NCI-H2227 (cell line): ENCODE measurements around the gene HLF.

ENCODE experiments used
- DNase-seq: peaks from one replicate; lab custom pipeline; 2025; ENCODE audit not compliant: unreplicated experiment; lab: John Stamatoyannopoulos, UW

The HLF gene

DNA sequence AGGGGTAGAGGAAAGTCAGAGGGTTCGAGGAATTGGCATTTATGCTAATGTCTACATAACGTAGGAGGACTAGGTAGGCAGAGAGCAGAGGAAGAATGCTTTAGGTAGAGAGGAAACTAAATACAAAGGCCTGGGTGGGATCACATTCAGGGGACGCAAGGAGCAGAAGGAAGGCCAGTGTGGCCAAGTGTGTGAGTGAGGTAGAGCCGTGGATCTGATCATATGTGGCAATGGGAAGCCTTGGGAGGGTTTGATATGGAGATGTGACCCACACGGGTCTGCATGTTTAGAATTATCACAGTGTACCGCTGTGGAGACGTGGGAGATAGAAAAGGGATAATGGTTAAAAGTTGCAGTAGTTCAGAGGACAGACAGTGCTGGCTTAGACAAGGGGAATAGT lies 43.1 kb downstream of the HLF start:
- DNase-seq = no peak

DNA sequence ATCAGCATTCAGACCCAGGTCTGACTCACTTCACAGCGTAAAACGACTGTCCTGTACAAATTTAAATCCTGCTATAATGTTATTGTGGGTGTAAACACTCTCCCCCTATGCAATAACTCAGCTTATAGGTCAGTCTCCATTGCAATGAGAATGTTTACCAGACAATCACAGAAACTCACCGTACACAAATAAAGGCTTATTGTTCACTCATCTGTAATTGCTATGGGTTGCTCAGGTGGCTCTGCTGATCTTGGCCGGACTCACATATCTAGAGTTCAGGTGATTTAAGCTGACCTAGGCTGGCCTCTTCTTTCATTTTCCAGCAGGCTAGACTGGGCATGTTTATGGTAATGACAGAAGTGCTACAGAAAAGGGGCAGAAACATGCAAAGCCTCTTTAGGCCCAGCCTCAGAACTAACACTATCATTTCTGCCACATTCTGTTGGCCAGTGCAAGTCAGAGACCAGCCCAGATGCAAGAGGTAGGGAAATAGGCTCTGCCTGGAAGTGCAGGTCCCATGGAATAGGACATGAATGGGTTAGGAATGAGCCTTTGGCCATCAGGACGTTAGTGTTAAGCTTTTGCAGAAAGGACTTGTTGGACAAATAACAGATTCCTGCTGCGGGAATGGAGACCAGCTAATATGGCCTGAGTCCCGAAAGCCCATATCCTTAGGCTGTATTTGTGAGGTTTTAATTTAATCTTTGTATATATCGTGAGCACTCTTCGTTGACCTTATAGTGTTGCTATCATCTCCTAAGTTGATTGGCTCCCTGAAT lies 44.0 kb downstream of the HLF start:
- DNase-seq = no peak

GRCh38 chr17:55311767-55312375 lies 47.1 kb downstream of the HLF start:
- no peak for DNase-seq

DNA sequence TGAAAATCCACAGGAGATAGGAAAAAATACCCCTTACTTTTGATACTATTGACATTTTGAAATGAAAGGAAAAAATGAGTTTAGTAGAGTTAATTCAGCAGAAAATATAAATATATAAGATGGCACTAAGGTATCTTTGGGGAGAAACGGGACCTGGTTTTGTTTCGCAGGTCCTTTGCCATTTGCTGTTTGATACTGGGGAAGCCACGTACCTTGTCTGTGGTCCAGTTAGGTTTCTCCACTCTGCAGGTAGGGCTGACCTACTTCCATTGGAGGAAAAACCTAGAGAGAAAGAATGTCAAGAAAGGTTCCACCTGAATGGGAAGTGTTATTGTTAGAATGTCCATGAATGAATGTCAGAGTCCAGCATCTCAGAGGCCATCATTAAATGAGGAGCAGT lies 48.1 kb downstream of the HLF start:
- no peak for DNase-seq

- no peak for DNase-seq
These were observed 49.5 kb downstream of the HLF start for GRCh38 chr17:55314061-55314783.

GRCh38 chr17:55314784-55315491 lies 50.2 kb downstream of the HLF start:
- DNase-seq = no peak

DNA sequence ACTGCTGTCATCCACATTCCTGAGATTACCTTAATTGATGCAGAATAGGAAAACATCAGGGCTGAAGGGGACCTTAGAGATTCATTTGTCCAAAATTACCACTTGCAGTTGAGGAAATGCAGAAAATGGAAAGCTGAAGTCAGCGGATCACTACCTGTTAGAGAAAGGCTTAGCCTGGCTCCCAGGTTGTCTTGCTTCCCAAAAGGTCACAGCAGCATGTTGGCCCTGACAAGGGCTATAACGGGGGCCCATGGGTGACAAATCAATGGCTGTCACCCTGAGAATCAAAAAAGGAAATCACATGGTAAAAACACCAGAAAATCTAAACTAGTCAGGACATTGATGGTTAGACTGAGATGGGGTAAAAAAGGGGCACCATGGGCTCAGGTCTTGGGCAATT lies 51.7 kb downstream of the HLF start:
- DNase-seq = no peak

DNA sequence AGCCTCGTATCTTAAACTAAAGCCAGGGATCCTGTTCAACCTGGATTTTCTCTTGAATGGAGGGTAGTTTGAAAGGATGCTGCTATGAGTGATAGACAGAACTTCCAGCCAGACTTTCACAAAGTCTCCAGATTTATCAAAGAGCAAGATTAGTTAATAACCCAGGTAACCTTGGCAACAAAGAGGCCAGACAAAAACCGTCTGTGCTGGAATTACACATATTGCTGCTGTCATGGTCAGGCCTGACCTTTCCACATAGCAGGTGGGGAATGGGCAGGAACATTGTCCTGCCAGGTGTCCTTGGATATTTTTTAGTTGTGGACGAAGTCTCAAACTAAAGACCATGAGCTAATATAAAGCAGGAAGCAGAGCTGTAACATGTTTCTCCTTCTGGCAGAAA lies 52.5 kb downstream of the HLF start:
- DNase-seq = no peak

DNA sequence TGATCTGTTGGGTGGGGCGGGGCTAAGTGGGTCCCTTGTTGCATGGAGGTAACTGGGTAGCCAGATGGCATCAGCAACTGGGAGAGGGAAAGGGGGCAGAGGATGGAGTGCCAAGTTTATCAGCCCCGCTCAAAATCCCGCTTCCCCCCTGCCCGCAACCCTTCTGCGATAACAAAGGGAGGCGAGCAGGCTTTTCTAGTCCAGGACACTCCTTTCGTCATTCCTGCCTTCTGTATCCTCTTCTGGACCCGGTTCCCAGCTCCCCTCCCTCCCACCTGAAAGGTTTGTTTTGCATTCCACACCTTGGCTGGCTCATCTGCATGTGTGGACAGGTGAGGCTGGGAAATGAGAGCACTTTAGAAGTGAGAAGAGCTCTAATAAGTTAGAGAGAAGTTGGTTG lies 53.3 kb downstream of the HLF start:
- no peak for DNase-seq

GRCh38 chr17:55318715-55319487 lies 54.1 kb downstream of the HLF start:
- no peak for DNase-seq

DNA sequence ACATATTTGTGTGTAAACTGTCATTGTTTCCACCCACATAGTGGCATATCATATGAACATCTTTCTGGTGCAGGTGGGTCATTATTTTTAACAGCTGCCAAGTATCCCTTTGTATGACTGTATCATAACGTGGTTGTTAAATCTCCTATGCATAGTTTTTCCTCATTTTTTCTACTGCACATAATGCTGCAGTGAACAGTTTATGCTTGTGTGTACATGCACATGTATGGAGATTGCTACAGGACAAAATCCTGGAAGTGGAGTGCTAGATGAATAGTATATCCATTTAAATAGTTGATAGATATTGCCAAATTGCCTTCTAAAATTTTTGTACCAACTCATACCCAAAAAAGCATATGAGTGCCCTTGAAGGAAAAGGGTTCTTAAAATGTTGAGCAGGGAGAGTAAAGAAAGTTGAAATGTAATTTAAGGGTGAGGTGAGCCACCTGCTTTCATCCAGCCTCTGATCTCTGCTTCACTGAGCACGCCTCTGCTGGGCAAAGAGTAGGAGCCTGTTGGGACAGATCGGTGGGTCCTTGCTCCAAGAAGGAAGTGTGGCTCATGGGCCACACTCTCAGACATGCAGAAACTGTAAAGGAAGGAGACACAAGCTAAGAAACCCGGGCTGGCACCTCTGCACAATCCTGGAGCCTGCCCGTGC lies 55.3 kb downstream of the HLF start:
- no peak for DNase-seq

DNA sequence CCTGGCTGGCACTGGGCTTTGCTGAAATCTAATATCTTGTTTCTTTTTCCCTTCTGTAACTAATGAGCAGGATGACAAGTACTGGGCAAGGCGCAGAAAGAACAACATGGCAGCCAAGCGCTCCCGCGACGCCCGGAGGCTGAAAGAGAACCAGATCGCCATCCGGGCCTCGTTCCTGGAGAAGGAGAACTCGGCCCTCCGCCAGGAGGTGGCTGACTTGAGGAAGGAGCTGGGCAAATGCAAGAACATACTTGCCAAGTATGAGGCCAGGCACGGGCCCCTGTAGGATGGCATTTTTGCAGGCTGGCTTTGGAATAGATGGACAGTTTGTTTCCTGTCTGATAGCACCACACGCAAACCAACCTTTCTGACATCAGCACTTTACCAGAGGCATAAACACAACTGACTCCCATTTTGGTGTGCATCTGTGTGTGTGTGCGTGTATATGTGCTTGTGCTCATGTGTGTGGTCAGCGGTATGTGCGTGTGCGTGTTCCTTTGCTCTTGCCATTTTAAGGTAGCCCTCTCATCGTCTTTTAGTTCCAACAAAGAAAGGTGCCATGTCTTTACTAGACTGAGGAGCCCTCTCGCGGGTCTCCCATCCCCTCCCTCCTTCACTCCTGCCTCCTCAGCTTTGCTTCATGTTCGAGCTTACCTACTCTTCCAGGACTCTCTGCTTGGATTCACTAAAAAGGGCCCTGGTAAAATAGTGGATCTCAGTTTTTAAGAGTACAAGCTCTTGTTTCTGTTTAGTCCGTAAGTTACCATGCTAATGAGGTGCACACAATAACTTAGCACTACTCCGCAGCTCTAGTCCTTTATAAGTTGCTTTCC lies 56.0 kb downstream of the HLF start:
- no peak for DNase-seq

DNA sequence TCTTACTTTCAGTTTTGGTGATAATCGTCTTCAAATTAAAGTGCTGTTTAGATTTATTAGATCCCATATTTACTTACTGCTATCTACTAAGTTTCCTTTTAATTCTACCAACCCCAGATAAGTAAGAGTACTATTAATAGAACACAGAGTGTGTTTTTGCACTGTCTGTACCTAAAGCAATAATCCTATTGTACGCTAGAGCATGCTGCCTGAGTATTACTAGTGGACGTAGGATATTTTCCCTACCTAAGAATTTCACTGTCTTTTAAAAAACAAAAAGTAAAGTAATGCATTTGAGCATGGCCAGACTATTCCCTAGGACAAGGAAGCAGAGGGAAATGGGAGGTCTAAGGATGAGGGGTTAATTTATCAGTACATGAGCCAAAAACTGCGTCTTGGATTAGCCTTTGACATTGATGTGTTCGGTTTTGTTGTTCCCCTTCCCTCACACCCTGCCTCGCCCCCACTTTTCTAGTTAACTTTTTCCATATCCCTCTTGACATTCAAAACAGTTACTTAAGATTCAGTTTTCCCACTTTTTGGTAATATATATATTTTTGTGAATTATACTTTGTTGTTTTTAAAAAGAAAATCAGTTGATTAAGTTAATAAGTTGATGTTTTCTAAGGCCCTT lies 56.8 kb downstream of the HLF start:
- DNase-seq = no peak

DNA sequence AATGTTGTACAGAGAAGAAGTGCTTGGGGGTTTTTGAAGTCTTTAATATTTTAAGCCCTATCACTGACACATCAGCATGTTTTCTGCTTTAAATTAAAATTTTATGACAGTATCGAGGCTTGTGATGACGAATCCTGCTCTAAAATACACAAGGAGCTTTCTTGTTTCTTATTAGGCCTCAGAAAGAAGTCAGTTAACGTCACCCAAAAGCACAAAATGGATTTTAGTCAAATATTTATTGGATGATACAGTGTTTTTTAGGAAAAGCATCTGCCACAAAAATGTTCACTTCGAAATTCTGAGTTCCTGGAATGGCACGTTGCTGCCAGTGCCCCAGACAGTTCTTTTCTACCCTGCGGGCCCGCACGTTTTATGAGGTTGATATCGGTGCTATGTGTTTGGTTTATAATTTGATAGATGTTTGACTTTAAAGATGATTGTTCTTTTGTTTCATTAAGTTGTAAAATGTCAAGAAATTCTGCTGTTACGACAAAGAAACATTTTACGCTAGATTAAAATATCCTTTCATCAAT lies 57.8 kb downstream of the HLF start:
- DNase-seq = no peak

DNA sequence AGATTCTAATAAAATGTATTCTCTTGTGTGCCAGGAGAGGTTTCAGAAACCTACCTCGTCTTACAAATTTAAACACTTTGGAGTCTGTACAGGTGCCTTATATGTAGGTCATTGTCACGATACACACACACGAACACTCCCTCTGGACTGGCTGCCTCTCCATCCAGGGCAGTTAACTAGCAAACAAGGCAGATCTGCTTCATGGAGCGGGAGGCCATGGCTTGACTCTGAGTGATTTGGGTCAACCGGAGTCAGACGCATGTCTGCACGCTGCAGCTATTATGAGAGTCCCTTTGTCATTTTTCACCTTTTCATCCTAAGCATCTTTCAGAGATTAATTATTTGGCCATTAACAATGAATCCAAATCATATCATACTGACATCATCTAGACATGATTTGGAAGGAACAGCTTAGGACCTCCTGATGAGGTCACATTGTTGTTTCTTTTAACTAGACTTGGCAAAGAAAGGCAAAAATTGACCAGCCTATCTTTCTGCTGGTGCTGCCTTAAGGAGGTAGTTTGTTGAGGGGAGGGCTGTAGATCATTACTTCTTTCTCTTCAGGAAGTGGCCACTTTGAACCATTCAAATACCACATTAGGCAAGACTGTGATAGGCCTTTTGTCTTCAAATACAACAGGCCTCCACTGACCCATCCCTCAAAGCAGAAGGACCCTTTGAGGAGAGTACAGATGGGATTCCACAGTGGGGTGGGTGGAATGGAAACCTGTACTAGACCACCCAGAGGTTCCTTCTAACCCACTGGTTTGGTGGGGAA lies 58.9 kb downstream of the HLF start:
- DNase-seq = no peak

GRCh38 chr17:55324296-55324978 lies 59.7 kb downstream of the HLF start:
- no peak for DNase-seq

DNA sequence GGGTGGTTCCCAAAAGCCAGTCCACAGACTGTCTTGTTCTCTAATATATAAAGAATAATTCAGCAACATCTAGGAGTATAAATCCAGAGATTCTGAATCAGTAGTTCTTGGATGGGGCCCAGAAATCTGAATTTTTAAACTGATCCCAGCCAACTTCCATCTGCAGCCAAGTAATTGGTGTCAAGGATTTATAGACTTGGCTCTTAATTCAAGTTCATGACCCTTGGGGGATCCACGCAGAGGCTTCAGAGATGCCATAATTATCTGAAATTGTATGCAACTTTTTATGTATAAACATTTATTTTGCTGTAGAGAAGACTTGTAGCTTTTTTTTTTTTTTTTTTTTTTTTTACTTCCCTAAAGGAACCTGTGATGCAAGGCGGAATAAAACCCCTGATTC lies 60.6 kb downstream of the HLF start:
- no peak for DNase-seq
